H1 (cell line): Measurements from ENCODE around the gene CLRN1. TPM values are rescaled to one million over a fixed set of nuclear protein-coding genes. Genes with fewer than 3 reads are reported as not detected.

Source experiments
- CTCF ChIA-PET: fragments of 300-600 bp; sonication (Branson Sonifier 250); formaldehyde crosslinking; loops from one replicate; lab custom pipeline; 2021; ENCODE audit not compliant: partially characterized antibody; lab: Charles Lee
- POLR2A ChIA-PET: fragments of 300-600 bp; sonication (Branson Sonifier 250); formaldehyde crosslinking; loops from one replicate; lab custom pipeline; 2021; ENCODE audit warnings: inconsistent platforms; ENCODE audit not compliant: partially characterized antibody; lab: Charles Lee
- DNase-seq, 2 experiments: peaks; one replicate each; pipeline versions ENCODE4 v3.0.0 to v3.0.0-alpha.2; 2010 to 2022; ENCODE audit warnings: low spot score in 2 of 2, low read depth in 1 of 2, mixed read lengths in 1 of 2
- FAIRE-seq: peaks from 2 replicates; lab custom pipeline; 2011; peaks lifted over from hg19 to GRCh38; lab: Jason Lieb, UNC
- H2AFZ ChIP-seq: 2 replicates; pipeline ENCODE4 v1.8.1; 2012; ENCODE audit warnings: low read length, inconsistent platforms
- H2AK5ac ChIP-seq: 2 replicates; pipeline ENCODE4 v1.6.1; 2013; ENCODE audit warnings: low read depth, low read length
- H2BK120ac ChIP-seq: replicated peaks from 2 replicates; pipeline ENCODE3; 2013; ENCODE audit warnings: low read depth, low read length, inconsistent platforms
- H2BK12ac ChIP-seq: 2 replicates; pipeline ENCODE4 v1.6.1; 2013; ENCODE audit warnings: low read depth, low read length
- H2BK15ac ChIP-seq: 2 replicates; pipeline ENCODE4 v1.6.1; 2013; ENCODE audit warnings: low read length
- H2BK20ac ChIP-seq: 2 replicates; pipeline ENCODE4 v1.6.1; 2013; ENCODE audit warnings: low read length
- H2BK5ac ChIP-seq: 2 replicates; pipeline ENCODE4 v1.6.1; 2013; ENCODE audit warnings: low read depth, low read length
- H3K14ac ChIP-seq: 2 replicates; pipeline ENCODE4 v1.6.1; 2013; ENCODE audit warnings: inconsistent platforms; ENCODE audit not compliant: insufficient read length
- H3K18ac ChIP-seq: 2 replicates; pipeline ENCODE4 v1.6.1; 2013; ENCODE audit warnings: low read length; ENCODE audit errors: extremely low read depth
- H3K23ac ChIP-seq: 2 replicates; pipeline ENCODE4 v1.6.1; 2013; ENCODE audit warnings: inconsistent platforms; ENCODE audit not compliant: insufficient read length
- H3K23me2 ChIP-seq: 2 replicates; pipeline ENCODE4 v1.6.1; 2013; ENCODE audit warnings: low read depth, low read length
- H3K27ac ChIP-seq: 2 replicates; pipeline ENCODE4 v1.6.1; 2011; ENCODE audit warnings: low read depth, low read length, inconsistent platforms
- H3K27me3 ChIP-seq, 4 experiments: replicated peaks in 1 of 4; 1 replicate in 1 of 4; 2 replicates in 3 of 4; pipeline versions ENCODE4 v1.6.1 to v1.8.1; 2011 to 2013; ENCODE audit warnings: low read length in 3 of 4, mild to moderate bottlenecking in 3 of 4, inconsistent platforms in 2 of 4, mixed read lengths in 2 of 4, moderate library complexity in 1 of 4; ENCODE audit not compliant: control insufficient read depth in 3 of 4, insufficient read depth in 3 of 4; ENCODE audit errors: extremely low read depth in 1 of 4
- H3K36me3 ChIP-seq, 4 experiments: 2 replicates each; pipeline versions ENCODE4 v1.6.1 to v1.8.1; 2011 to 2013; ENCODE audit warnings: mild to moderate bottlenecking in 4 of 4, low read length in 3 of 4, moderate library complexity in 2 of 4, control low read depth in 1 of 4, inconsistent platforms in 1 of 4; ENCODE audit not compliant: insufficient read depth in 4 of 4, control insufficient read depth in 2 of 4
- H3K4ac ChIP-seq: replicated peaks from 2 replicates; pipeline ENCODE3; 2013; ENCODE audit warnings: low read length, low read depth, mixed read lengths, inconsistent platforms; ENCODE audit not compliant: insufficient read length
- H3K4me1 ChIP-seq, 4 experiments: replicated peaks in 1 of 4; 1 replicate in 1 of 4; 2 replicates in 3 of 4; pipeline versions ENCODE4 v1.6.1 to v1.8.1; 2011 to 2013; ENCODE audit warnings: low read length in 3 of 4, inconsistent platforms in 2 of 4, mixed read lengths in 1 of 4; ENCODE audit not compliant: insufficient read depth in 4 of 4, control insufficient read depth in 3 of 4
- H3K4me2 ChIP-seq, 2 experiments: 2 replicates each; pipeline versions ENCODE4 v1.6.1 to v1.8.1; 2011 to 2013; ENCODE audit warnings: low read depth in 2 of 2, low read length in 2 of 2, control low read depth in 1 of 2, inconsistent platforms in 1 of 2, mild to moderate bottlenecking in 1 of 2; ENCODE audit not compliant: insufficient read depth in 1 of 2
- H3K4me3 ChIP-seq, 4 experiments: fragments of 200-600, 300-600 bp in 1 of 4; sonication (generic), shearing (Covaris generic), sonication (Bioruptor Twin) in 1 of 4; 2 replicates each; pipeline versions ENCODE4 v1.5.1 to v1.8.1; 2011 to 2016; ENCODE audit warnings: low read length in 4 of 4, low read depth in 3 of 4, control low read depth in 2 of 4, inconsistent platforms in 2 of 4, mild to moderate bottlenecking in 2 of 4, mixed read lengths in 1 of 4, moderate library complexity in 1 of 4; ENCODE audit not compliant: insufficient read depth in 2 of 4; ENCODE audit errors: extremely low read depth in 1 of 4
- H3K56ac ChIP-seq: replicated peaks from 2 replicates; pipeline ENCODE3; 2013; ENCODE audit warnings: low read depth, mild to moderate bottlenecking, mixed read lengths, low read length, inconsistent platforms; ENCODE audit not compliant: insufficient read length
- H3K79me1 ChIP-seq: 2 replicates; pipeline ENCODE4 v1.6.1; 2013; ENCODE audit warnings: low read depth, low read length, control low read depth
- H3K79me2 ChIP-seq, 2 experiments: 2 replicates each; pipeline versions ENCODE4 v1.6.1 to v1.8.1; 2012 to 2013; ENCODE audit warnings: low read length in 2 of 2, mild to moderate bottlenecking in 2 of 2, inconsistent platforms in 1 of 2; ENCODE audit not compliant: insufficient read depth in 2 of 2, control insufficient read depth in 1 of 2
- H3K9ac ChIP-seq, 4 experiments: replicated peaks in 1 of 4; 1 replicate in 1 of 4; 2 replicates in 3 of 4; pipeline versions ENCODE4 v1.6.1 to v1.8.1; 2011 to 2013; ENCODE audit warnings: low read depth in 3 of 4, low read length in 3 of 4, control low read depth in 2 of 4, mild to moderate bottlenecking in 2 of 4, moderate library complexity in 2 of 4, inconsistent platforms in 1 of 4; ENCODE audit errors: extremely low read depth in 1 of 4
- H3K9me3 ChIP-seq, 2 experiments: 2 replicates each; pipeline versions ENCODE4 v1.6.1 to v1.8.1; 2012 to 2013; ENCODE audit warnings: mild to moderate bottlenecking in 2 of 2, moderate library complexity in 2 of 2, control low read depth in 1 of 2, inconsistent platforms in 1 of 2, low read depth in 1 of 2, low read length in 1 of 2, mixed read lengths in 1 of 2; ENCODE audit not compliant: insufficient read depth in 2 of 2
- H4K20me1 ChIP-seq, 2 experiments: replicated peaks in 1 of 2; 2 replicates each; pipeline versions ENCODE3 to v1.8.1; 2011 to 2013; ENCODE audit warnings: inconsistent platforms in 2 of 2, low read length in 2 of 2, mild to moderate bottlenecking in 1 of 2; ENCODE audit not compliant: insufficient read depth in 2 of 2, control insufficient read depth in 1 of 2
- H4K5ac ChIP-seq: 2 replicates; pipeline ENCODE4 v1.6.1; 2013; ENCODE audit warnings: low read length, low read depth, mixed read lengths, inconsistent platforms; ENCODE audit not compliant: insufficient read length
- H4K8ac ChIP-seq: 2 replicates; pipeline ENCODE4 v1.8.0; 2013; ENCODE audit warnings: mild to moderate bottlenecking, moderate library complexity, low read length, inconsistent platforms; ENCODE audit not compliant: insufficient read depth; ENCODE audit errors: extremely low read depth
- H4K91ac ChIP-seq: replicated peaks from 2 replicates; pipeline ENCODE3; 2013; ENCODE audit warnings: low read length, mixed read lengths, inconsistent platforms; ENCODE audit not compliant: insufficient read length
- NRF1 ChIP-seq: IDR thresholded peaks from 2 replicates; pipeline ENCODE4 v1.6.1; 2011; ENCODE audit warnings: mild to moderate bottlenecking, low read depth, low read length, improper control_type of control experiment
- WGBS, 2 experiments: shearing (Covaris generic) in 1 of 2; methylation state at CpG; one replicate each; pipeline versions ENCODE4 v1.1.6 to v1.1.7; 2013 to 2015; ENCODE audit warnings: low lambda C conversion rate in 2 of 2, mixed read lengths in 2 of 2, inconsistent platforms in 1 of 2, low coverage in 1 of 2, missing lambda C conversion rate in 1 of 2; ENCODE audit not compliant: insufficient replicate concordance in 2 of 2, insufficient coverage in 1 of 2, insufficient read length in 1 of 2; ENCODE audit errors: extremely low coverage in 1 of 2, missing lambda C conversion rate in 1 of 2; 5-methylcytosine and 5-hydroxymethylcytosine counted together
- polyA plus RNA-seq, 7 experiments: library from polyadenylated mRNA; depleted of rRNA in 3 of 7; stranded (reverse) in 5 of 7; unstranded in 2 of 7; fragments of >200 nt in 5 of 7; fragments of 200-250 nt in 2 of 7; gene quantifications; 1 replicate in 5 of 7; 2 replicates in 1 of 7; 4 replicates in 1 of 7; pipeline versions ENCODE4 v1.2.1 to v1.2.3, GENCODE V29; 2011 to 2013; ENCODE audit warnings: missing spikeins in 2 of 7, mixed read lengths in 2 of 7
- total RNA-seq: library from RNA; stranded (reverse); fragmentation: NEBNext Ultra II Directional; extraction: Animal tissue kit (Norgen Biotek cat#: 25700); gene quantifications from 2 replicates; pipeline ENCODE4 v1.2.1, GENCODE V29; 2021

The CLRN1 gene
- total and polyA plus RNA-seq, 2 of the 8 experiments (the other 6 are each of a cell fraction or from before 2014, with no cell fraction given) = 0.20 to 0.35 TPM

GRCh38 chr3:150928234-150928633 is 44.3 kb downstream of the CLRN1 start:
- no peak overlapping the region for H3K4ac ChIP-seq
- DNase-seq = no peak
- no peak overlapping the region for H2AK5ac ChIP-seq
- H4K20me1 ChIP-seq = no peaks in the 10 kb centered on the region
- no peak overlapping the region for H4K8ac ChIP-seq
- CTCF ChIA-PET = interaction anchor here (0.6 to 4.0 kb wide), 2 partner anchors 62 to 223 kb away, joined by 3 to 18 read pairs; no protein-coding TSS in a partner anchor
- no peak overlapping the region for H2BK20ac ChIP-seq
- TF ChIP-seq NRF1 = no peak
- H3K79me1 ChIP-seq = no peaks in the 10 kb centered on the region
- no peak overlapping the region for H4K91ac ChIP-seq
- POLR2A ChIA-PET = no interaction called here
- H3K9me3 ChIP-seq = no peaks in the 10 kb centered on the region
- 83% methylated on average over 1 of the region's 1 CpG; no CpG with 5 or more reads in 1 of the 2 experiments for WGBS, 2 experiments
- H3K4me1 ChIP-seq = peaks cover 0 to 3% (median 0%) of the 10 kb centered on the region in 4 experiments; a peak in 1 of 7 replicates
- no peak overlapping the region for H4K5ac ChIP-seq
- no peaks in the 10 kb centered on the region for H3K23me2 ChIP-seq
- FAIRE-seq = no peak
- no peak overlapping the region for H2BK5ac ChIP-seq
- no peak overlapping the region for H3K4me3 ChIP-seq
- no peak overlapping the region for H3K27ac ChIP-seq
- H3K14ac ChIP-seq = no peak overlapping the region
- no peaks in the 10 kb centered on the region for H3K36me3 ChIP-seq
- no peaks in the 10 kb centered on the region for H3K79me2 ChIP-seq
- H3K18ac ChIP-seq = no peak overlapping the region
- no peak overlapping the region for H2BK12ac ChIP-seq
- no peak overlapping the region for H3K4me2 ChIP-seq
- no peak overlapping the region for H3K9ac ChIP-seq
- H3K56ac ChIP-seq = no peak overlapping the region
- no peaks in the 10 kb centered on the region for H3K27me3 ChIP-seq
- no peak overlapping the region for H2BK120ac ChIP-seq
- H2AFZ ChIP-seq = no peak overlapping the region
- H3K23ac ChIP-seq = no peak overlapping the region
- H2BK15ac ChIP-seq = no peak overlapping the region
